ENCODE results near the gene CPN1. TPM values are rescaled to one million over a fixed set of nuclear protein-coding genes. Genes with fewer than 3 reads are reported as not detected.

CPN1 gene
- total and polyA plus RNA-seq, 2 of the 8 experiments (the other 6 are each of a cell fraction or from before 2014, with no cell fraction given), result 0.15 to 0.20 TPM

GRCh38 chr10:100043796-100044195 lies 37.9 kb downstream of the CPN1 start (continued):
- TF ChIP-seq ATF2 (IDR thresholded peaks at IDR 0.05; ENCODE audit: low read length), result no peak
- no peak for TF ChIP-seq CEBPB (IDR thresholded peaks at IDR 0.05; ENCODE audit: low read depth, low read length)
- TF ChIP-seq ZNF274 (IDR thresholded peaks at IDR 0.05; ENCODE audit: borderline replicate concordance, extremely low read depth, low read length), result no peak
- TF ChIP-seq CTCF (IDR thresholded peaks at IDR 0.05; ENCODE audit: control extremely low read depth in 1 of 3, insufficient read depth in 1 of 3, low read depth in 1 of 3, low read length in 3 of 3), result no peak
- no peak for TF ChIP-seq RAD21 (IDR thresholded peaks at IDR 0.05 in 1 of 2, conservative IDR thresholded peaks at IDR 0.05 in 1 of 2; ENCODE audit: low read depth in 2 of 2, low read length in 2 of 2)
- no peak for TF ChIP-seq POLR2AphosphoS5 (IDR thresholded peaks at IDR 0.05; ENCODE audit: low read depth, low read length)
